HL-60 (cell line): ENCODE data around the gene HHAT.

Experiments used
- CTCF ChIP-seq: IDR thresholded peaks from one replicate; pipeline ENCODE4 v1.5.1; 2011; ENCODE audit warnings: low read length, control low read depth, inconsistent platforms; ENCODE audit not compliant: insufficient read depth
- GABPA ChIP-seq: IDR thresholded peaks from 2 replicates; pipeline ENCODE4 v1.6.1; 2012; ENCODE audit warnings: low read depth
- POLR2AphosphoS5 ChIP-seq: IDR thresholded peaks from 2 replicates; pipeline ENCODE4 v1.6.1; 2012; ENCODE audit warnings: low read depth
- REST ChIP-seq: IDR thresholded peaks from 2 replicates; pipeline ENCODE4 v1.6.1; 2012; ENCODE audit warnings: low read depth; ENCODE audit not compliant: insufficient replicate concordance

- no peak for TF ChIP-seq CTCF
- no peak for TF ChIP-seq REST
- no peak for TF ChIP-seq GABPA
- no peak for TF ChIP-seq POLR2AphosphoS5
Measured at GRCh38 chr1:210627755-210628154, 299.1 kb downstream of the HHAT start.
